ENCODE data around the gene TBPL1.
"Not testable (repeated sequence)": the region's sequence is repeated elsewhere in the genome, so short reads cannot be mapped to it uniquely, and the experiment has no call there.

TBPL1 gene

DNA sequence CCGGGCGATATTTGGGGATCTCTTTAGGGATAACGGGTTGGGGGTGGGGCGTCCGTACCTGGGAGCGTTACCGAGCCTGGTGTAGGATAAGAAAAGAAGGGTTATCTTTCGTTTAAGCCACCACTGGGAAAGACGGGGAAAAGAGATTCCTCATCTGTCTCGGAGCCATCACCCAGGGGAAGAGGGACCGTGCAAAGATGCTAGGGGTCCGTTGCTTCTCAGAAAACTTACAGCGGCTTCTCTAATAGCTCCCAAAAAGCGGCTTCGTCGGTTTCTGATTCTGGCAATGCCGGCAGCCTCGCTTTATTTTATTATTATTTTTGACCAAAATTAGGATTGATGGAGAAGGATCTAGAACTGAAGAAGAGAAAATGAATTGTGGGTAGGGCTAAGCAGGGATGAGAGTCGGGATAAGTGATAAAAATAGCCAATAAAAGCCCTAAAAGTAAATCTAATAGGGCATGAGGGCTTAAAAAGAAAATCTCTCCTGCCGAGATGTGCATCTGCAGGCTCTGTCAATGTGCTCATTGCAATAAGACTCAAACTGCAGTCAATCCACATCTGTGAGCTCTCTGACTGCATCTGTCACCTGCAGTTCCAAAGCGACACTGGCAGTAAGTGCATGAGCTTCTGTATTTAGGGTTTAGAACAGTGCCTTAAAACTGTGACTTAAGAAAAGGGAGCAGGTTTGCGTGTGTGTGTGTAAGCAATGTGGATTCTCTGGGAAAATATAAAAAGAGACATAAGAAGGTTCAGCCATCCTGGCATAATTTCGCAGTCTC lies 801 bp downstream of the TBPL1 start:
- DNase-seq (ENCODE audit: low read depth in 3 of 3) = no peak

DNA sequence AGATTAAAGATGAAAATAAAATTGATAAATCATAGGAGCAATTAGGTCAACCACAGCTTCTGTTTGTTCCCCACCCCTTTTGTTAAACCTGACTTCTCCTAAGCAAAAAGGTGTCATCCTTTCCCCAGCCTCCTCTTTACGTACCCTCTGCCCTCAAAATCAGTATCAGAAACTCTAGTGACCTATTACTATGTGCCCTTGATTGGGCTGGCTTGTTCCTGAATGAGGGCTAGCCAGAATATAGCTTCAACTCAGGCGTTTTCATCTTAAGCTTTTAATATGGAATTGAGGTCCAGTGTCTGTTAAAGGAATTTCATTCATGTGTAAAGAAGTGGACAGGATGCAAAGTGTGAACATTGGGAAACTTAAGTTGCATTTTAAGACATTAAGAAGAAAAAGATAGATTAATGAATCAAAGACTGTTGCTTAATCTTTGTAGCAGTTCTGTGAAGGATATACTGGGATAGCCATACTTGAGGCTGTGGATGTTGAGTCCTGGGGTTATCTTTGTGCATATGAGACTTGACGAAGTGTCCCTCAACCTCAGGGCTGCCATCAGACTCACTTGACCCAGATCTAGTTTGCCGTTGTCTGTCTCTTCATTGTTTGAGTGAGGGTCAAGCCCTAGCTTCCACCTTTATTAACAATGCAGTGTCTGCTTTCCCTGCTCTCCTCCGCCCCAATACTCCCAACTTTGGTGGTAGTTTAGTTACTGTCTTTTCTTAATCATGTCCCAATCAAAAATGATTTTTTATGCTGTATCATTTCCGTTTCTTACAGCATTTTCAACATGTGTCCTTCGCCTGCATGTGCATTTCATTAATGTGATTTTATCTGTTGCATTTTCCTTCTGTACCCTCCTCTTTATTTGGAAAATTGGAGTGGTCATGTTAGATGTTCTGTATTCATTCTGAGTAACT lies 1.9 kb downstream of the TBPL1 start:
- no peak for DNase-seq (ENCODE audit: low read depth in 3 of 3)

DNA sequence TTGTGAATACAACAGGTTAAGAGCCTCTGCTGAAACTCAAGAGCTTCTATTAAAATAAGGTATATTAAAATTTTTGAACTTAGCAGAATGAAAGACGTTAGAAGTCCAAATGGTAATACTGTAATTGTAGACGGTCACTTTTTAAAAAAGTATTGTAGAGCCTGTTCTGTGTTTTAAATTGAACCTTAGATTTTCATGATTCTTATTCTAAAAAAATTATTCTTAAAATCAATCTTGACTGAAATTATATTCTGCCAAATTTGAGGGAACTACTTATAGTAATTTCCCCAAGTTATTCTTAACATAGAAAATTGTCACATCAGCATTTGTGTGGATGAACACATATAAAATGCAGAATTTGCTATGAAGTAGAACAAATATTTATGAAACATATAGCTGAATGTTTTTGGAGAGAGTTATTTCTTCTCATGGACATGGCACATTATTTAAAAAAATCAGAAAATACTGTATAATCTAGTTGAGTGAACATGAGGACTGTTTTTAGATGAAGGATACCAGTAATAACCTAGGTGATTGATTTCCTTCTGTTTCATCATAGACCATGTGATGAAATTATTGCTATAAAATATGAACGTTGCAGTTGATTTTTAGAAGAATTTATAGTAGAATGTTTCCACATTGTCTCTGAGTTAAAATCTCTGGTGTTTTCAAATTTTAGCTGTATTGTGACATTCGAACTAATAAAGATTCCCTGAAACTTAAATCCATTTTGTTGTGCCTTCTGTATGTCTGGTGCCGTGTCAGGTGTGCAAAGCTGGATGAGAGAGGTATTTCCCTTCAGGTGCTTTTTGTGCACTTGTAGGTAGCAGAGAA lies 2.8 kb downstream of the TBPL1 start:
- DNase-seq (ENCODE audit: low read depth in 3 of 3) = no peak

DNA sequence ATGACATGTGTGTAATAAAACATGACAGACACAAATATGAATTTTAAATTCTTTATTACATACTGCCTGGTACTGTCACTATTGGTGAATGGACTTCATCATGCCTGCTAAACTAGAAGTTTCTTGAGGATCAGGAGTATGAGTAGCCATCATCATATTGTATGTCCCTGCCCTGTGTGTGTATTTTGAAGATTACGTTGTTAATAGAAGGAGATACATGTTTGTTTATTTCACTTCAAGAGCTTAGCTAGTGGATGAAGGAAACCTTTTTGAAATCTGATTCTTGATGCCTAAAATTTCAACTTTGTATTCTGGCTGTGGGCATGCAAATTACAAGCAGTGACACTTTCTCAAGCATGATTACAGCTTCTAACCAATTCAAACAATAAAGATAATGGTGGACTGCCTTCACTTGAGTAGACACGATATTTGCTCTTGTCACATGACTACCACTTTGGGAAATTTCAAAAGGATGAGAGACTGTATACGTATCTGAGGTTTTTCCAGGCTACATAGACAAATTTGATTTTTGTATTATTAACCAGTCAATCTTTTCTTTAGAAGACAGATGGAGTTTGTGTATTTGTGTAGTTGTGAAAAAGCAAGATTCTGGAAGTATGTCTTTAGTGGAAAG lies 3.5 kb downstream of the TBPL1 start:
- DNase-seq (ENCODE audit: low read depth in 3 of 3) = no peak

DNA sequence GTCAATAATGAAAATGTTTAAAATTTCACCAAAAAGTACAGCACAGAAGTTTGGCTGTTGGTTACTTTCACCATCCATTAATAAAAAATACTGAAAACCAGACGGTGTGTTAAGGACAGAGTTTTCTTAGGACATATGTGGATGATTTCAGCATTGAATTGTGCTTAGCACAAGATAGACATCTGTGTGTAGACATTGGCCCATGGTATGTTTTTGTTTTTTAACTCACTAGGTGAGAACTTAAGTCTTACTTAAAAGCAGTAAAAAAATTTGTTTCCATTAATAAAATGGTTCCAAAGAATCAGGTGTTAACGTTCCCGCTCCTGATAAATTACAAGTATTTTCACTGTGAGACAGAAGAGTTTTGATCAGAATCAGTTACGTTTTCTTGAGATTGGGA lies 4.2 kb downstream of the TBPL1 start:
- no peak for DNase-seq (ENCODE audit: low read depth in 3 of 3)

DNA sequence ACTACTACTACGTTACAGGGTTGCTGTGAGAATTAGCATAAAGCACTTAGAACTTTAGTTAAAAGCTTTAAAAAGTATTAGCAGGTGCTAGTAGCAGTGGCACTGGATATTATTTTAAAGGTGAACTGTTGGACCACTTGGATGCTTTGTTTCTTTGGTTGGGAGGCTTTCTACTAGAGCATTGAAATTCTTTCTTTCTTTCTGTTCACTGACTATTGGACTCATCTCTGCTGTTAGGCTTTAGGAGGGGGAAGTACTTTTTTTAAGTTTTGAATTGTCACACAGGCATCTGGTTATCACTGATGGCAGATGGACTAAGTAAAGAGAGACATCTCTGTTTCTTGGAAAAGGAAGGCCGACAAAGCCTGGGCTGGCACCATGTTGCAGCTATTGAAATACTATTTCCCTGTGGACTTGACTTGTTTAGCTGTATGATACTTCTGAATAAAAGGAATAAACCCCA lies 4.8 kb downstream of the TBPL1 start:
- DNase-seq (ENCODE audit: low read depth in 3 of 3) = no peak

DNA sequence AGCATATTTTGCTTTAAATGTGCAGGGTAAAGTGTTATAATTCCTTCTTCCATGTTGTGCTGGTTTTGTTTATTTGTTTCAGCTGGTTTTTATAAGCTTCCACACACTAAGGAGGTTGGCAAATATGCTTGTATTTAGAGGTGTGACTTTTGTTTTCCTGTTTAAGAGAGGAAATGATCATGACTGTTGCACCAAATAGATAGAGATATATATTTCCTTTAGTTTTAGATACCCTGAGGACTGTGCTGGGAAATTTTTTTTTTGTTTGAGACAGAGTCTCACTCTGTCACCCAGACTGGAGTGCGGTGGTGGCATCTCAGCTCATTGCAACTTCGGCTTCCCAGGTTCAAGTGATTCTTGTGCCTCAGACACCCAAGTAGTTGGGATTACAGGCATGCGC lies 5.8 kb downstream of the TBPL1 start:
- no peak for DNase-seq (ENCODE audit: low read depth in 3 of 3)

DNA sequence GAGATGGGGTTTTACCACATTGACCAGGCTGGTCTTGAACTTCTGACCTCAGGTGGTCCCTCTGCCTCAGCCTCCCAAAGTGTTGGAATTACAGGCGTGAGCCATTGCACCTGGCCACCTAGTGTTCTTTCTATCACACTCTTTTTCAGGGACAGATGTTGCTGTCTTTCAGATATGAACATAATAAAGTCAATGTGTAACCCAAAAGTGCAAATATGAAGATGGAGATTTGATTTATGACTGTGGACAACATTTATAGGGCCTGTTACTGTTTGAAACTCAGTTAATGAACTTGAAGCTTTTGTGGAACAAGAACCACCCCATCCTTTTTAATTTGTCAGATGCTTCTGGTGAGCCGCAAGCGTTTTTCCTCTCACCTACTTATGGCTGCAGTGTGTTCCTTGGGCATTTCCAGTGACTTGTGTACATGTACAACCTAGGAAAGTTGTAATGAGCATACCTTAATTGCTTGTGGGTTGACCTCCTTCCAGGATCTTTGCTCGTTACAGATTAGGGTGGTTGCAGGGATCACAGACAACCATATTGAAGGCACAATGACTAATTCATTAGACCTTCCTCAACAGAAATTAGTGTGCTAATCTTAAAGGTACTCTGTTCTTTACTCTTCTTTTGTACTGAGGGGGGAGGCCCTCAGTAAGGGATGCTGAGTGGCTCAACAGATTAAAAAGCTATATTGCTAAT lies 6.8 kb downstream of the TBPL1 start:
- DNase-seq (ENCODE audit: low read depth in 3 of 3) = no peak

DNA sequence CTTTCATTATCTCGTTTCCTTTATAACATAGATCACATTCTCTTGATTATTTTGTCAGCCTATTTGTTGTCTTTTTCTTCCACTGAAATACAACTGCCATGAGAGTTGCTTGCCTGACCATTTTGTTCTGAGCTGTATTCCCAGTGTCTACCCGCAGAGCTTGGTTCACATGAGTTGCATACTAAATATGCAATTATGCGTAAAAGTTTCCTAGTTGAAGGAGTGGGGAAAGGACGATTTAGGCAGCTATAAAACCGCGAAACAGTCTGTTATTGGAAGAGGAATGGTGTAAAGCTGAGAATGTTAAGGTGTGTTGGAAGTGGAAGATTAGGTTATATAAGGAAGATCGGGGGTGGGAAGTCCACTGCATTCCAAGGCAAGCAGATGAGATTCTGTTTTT lies 8.8 kb downstream of the TBPL1 start:
- DNase-seq (ENCODE audit: low read depth in 3 of 3) = no peak

DNA sequence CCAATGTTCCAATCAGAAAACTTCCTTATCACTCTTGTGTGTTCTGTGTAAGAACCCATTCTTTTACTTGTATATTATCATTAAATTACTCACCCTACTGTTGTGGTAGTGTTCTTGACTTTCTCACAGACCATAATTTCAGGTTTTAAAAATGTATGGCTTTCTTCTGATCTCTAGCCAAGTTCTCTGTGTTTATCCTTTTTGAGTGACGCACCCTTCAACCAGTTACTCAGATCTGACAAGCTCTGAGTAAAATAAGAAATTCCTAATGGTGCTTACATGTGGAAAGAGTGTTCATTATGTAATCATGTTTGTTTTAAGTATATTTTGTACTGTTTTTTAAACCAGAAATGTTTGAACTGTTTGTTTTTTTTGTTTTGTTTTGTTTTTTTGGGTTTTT lies 11.0 kb downstream of the TBPL1 start:
- DNase-seq (ENCODE audit: low read depth in 3 of 3) = no peak

DNA sequence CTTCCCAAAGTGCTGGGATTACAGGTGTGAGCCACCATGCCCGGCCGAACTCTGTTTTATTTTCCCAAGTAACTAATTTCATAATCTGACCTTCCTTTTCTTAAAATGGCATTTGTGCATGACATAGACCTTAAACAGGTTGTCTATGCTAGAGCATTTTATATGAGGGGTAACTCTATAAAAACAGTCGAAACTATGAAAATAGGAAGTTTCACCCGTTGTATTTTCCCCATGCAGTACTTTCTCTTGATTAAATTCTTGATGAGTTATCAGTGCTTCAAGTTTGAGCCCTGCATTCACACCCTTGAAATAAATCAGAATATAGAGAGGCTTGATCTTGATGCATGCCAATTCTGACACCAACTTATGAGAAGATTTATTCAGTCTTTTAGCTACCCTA lies 11.7 kb downstream of the TBPL1 start:
- DNase-seq (ENCODE audit: low read depth in 3 of 3) = no peak

DNA sequence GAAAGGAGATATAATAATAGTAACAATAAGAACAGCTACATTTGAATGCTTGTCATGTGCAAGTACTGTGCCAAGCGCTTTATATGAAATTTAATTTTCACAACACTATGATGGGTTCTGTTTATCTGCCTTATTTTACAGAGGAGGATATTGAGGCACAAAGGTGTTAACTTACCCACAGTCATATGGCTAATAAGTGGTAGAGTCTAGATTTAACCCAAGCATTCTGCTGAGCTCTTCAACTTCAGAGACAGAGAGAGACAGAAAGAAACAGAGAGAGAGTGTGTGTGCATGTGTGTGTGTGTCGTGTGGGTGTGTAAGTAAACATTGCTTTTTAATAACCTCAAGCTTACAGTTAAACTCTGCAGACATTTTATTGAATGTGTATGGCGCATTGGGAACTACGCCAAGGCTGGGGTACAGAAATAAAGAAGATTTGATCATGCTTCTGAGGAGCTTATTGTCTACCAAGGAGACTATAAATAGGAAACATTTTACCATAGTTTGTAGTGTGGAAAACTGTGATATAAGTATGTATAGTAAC lies 12.9 kb downstream of the TBPL1 start:
- no peak for DNase-seq (ENCODE audit: low read depth in 3 of 3)

DNA sequence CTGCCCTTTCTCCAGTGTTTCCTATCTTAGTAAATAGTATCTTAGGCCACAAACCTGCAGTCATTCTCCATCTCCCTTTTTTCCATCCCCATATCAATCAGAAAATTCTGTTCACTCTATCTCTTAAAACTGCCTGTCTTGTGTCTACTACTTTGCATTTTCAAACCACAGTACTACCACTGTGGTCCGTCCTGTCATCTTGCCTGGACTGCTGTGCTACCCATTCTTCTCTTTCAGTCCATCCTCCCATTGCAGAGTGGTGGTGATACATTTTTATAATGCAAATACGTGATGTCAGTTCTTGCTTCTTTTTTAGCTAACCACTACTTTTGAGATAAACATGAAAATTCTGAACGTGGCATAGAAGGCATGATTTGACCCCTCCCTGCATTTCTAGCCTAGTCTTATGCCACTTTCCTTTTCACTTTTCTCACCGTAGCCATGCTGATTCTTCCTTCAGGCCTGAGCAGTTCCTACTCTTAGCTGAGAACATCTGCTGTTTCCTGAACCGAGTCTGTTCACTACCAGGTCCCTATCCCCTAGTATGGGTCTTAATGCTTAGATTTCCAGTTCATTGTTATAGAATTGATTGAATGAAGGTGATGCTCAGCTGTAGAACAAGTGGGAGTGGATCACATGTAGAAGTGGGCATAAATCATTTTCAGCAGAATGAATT lies 13.8 kb downstream of the TBPL1 start:
- DNase-seq (ENCODE audit: low read depth in 3 of 3) = no peak

DNA sequence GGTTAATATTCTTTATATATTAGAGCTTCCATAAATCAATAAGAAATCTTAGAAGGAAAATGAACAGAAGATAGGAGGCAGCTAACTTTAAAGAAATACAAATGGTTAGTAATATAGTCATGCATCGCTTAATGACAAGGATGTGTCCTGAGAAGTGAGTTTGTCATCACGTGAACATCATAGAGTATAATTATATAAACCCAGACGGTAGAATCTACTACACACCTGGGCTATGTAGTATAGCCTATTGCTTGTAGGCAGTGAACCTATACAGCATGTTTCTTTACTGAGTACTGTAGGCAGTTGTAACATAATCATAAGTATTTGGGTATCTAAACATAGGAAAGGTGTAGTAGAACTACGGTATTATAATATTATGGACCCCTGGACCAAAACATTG lies 14.3 kb downstream of the TBPL1 start:
- DNase-seq (ENCODE audit: low read depth in 3 of 3) = no peak

DNA sequence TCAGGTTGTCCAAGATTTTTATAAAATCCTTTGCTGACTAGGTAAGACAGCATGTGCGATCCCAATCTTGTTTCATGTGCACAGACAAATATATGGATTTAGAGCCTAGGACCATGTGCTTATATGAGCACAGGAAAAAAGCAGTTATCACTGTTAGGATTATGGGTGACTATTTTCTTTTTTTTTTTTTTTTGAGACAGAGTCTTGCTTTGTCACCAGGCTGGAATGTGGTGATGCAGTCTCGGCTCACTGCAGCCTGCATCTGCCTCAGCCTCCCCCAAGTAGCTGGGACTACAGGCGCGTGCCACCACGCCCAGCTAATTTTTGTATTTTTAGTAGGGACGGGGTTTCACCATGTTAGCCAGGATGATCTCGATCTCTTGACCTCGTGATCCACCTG lies 14.8 kb downstream of the TBPL1 start:
- DNase-seq (ENCODE audit: low read depth in 3 of 3) = not testable (repeated sequence)

DNA sequence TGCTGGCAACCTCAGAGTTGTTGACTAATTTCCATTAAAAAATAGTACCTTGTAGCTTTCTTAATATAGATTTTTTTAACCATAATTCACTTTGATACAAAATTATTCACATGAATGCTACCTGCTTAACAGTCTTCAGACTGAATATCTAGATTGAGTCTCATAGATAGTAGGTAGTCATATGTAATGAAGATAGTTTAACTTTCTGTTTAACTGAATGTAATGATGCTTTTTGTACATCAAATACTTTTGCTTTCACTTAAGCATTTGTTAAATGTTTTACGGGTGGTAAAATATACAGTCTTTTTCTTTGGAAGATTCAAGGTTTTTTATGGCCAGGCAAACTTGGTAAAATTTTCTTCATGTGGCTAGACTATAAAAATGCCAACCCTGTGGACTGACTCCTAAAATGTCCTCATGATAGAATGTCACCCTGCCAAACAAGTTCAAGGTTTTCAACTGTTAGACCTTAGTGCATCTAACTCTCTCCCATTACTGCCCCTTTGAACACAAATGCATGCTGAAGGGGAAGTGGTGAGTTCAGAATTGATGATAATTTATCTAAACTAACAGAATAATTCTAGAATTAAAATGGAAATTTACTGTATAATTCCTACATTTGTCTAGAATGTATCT lies 16.4 kb downstream of the TBPL1 start:
- DNase-seq (ENCODE audit: low read depth in 3 of 3) = no peak

DNA sequence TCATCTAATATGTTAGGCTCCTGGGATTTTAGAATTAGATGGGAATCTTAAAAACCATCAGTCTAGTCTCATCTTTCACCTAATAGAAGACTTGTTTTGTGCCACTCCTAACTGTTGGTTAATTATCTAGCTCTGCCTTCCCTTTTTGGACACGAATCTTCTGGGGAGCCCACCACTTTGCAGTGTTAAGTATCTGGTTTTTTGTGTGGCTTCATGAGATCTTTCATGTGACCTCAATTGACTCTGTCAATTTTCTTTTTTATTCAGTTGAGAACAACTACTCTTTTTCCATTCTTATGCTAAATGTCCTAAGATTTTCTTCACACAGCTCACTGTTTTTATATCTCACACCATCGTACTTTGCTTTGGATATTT lies 16.9 kb downstream of the TBPL1 start:
- no peak for DNase-seq (ENCODE audit: low read depth in 3 of 3)

DNA sequence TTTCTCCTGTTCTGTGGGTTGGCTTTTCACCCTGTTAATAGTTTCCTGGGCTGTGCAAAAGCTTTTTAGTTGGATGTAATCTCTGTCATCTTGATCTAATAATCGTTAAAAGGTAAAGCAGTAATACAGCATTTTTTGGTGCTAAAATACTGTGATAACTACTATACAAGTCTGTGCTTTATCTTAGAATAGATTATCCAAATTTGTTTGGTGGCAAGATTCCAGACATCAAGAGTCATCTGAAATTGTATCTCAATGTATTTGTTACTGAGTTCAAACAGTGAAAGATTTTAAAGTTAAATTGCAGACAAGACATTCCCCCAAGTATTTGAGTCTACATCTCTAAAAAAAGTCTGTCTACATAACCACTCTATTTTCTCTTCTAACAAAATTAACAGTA lies 18.8 kb downstream of the TBPL1 start:
- no peak for DNase-seq (ENCODE audit: low read depth in 3 of 3)

DNA sequence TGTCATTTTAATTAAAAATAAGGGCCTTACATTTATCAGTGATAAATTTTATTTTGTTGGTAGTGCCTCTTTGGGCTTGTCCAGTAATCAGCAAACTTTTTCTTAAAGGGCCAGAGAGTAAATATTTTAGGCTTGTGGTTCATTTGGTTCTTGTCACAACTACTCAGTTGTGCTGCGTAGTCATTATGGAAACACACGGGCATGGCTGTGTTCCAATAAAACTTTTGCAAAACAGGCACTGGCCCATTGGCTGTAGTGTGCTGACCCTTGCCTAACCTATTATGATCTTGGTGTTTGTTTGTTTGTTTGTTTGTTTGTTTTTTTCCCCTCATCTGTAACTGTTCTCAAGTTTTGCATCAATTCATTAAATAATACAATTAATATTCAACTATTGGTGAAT lies 19.4 kb downstream of the TBPL1 start:
- no peak for DNase-seq (ENCODE audit: low read depth in 3 of 3)
